ENCODE data around the gene FXR1. TPM values are rescaled to one million over a fixed set of nuclear protein-coding genes. Genes with fewer than 3 reads are reported as not detected.

FXR1 gene
- total RNA-seq, 2 donors from 2014 or later, result 147 to 168 TPM

DNA sequence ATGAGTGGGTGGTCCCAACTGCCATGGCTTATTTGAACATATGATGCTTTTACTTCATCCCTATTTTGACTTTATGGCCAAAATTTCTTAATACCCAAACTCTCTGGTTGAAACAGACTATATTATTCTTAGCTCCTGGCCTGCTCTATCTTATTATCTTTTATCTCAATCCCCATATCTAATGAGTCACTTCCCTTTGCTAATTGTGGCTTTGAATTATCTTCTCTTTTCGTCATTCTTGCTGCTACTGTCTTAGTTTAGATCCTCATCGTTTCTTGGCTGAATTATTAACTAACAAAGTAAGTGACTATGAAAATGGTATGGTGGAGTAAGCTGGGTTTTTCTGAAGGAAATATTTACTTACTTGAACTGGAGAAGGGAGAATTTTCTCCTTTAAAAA lies 105.2 kb downstream of the FXR1 start:
- H3K4me1 ChIP-seq, result no peaks in the 10 kb centered on the region
- TF ChIP-seq, protein P1, sequence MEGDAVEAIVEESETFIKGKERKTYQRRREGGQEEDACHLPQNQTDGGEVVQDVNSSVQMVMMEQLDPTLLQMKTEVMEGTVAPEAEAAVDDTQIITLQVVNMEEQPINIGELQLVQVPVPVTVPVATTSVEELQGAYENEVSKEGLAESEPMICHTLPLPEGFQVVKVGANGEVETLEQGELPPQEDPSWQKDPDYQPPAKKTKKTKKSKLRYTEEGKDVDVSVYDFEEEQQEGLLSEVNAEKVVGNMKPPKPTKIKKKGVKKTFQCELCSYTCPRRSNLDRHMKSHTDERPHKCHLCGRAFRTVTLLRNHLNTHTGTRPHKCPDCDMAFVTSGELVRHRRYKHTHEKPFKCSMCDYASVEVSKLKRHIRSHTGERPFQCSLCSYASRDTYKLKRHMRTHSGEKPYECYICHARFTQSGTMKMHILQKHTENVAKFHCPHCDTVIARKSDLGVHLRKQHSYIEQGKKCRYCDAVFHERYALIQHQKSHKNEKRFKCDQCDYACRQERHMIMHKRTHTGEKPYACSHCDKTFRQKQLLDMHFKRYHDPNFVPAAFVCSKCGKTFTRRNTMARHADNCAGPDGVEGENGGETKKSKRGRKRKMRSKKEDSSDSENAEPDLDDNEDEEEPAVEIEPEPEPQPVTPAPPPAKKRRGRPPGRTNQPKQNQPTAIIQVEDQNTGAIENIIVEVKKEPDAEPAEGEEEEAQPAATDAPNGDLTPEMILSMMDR (IDR thresholded peaks at IDR 0.05), result no peak
- no peaks in the 10 kb centered on the region for H3K36me3 ChIP-seq
- no peak overlapping the region for H3K4me3 ChIP-seq
- DNase-seq (ENCODE audit: low spot score), result no peak
- H3K27me3 ChIP-seq, result no peaks in the 10 kb centered on the region
- no peaks in the 10 kb centered on the region for H3K9me3 ChIP-seq
- H3K27ac ChIP-seq, result no peak overlapping the region

DNA sequence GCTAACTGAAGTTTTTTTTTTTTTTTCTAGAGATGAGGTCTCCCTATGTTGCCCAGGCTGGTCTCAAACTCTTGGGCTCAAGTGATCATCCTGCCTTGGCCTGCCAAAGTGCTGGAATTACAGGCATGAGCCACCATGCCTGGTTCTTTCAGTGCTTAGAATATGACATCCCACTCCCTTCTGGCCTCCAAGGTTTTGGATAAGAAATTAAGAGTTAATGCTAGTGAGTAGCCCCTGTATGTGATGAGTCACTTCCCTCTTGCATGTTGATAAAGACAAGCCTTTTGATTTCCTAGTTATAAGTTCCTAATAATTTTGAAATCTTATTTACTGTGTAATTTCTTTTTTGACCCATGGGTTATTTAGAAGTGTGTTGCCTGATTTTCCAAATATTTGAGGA lies 112.7 kb downstream of the FXR1 start:
- Histone ChIP-seq H3K4me3 (no peak overlapping the region), H3K4me1 (no peaks in the 10 kb centered on the region), H3K9me3 (peaks cover 0 to 25% of the 10 kb centered on the region in 2 donors), H3K36me3 (no peaks in the 10 kb centered on the region), H3K27ac (no peak overlapping the region), H3K27me3 (no peaks in the 10 kb centered on the region)
- TF ChIP-seq, protein P1 (IDR thresholded peaks at IDR 0.05), result no peak
- DNase-seq (ENCODE audit: low spot score), result no peak

DNA sequence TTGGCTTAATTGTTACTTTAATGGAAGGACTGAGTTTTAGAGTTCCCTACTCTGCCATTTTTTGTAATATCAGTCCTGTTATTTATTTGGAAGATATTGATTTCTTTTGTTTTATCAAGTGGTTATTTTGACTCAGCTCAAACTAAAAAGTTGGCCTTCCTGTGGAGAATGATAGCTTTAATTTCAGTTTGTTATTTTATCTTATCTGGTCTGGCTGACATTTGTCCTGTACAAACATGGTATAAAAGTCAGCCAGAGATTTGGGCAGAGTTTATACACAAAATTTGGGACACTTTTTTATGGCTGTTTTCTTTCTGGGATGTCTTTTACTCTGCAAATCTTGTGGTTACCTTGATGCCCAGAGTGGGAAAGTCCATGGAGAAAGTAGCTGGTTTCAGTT lies 118.5 kb downstream of the FXR1 start:
- no peak for DNase-seq (ENCODE audit: low spot score)
- H3K4me3 ChIP-seq, result no peak overlapping the region
- H3K4me1 ChIP-seq, result no peaks in the 10 kb centered on the region
- TF ChIP-seq, protein P1 (IDR thresholded peaks at IDR 0.05), result no peak
- no peaks in the 10 kb centered on the region for H3K36me3 ChIP-seq
- no peaks in the 10 kb centered on the region for H3K27me3 ChIP-seq
- no peak overlapping the region for H3K27ac ChIP-seq
- no peaks in the 10 kb centered on the region for H3K9me3 ChIP-seq

Other genes starting within 250 kb of the FXR1 start
- gene CCDC39, start 233.2 kb upstream of the FXR1 start, total RNA-seq, result not detected
- 10 to 100 TPM; 42.7 to 58.9 TPM for gene DNAJC19, start 77.1 kb downstream of the FXR1 start, total RNA-seq

All from right atrium auricular region (tissue), 2 donors.